Embryonic facial prominence (tissue), 1 donor: Measurements from ENCODE around the gene PZP.

ENCODE experiments used
- DNase-seq: peaks from one replicate; pipeline ENCODE4 v3.0.0-alpha.2; 2016; ENCODE audit errors: extremely low spot score

The PZP gene

GRCh38 chr12:9104087-9104486 lies 104.1 kb downstream of the PZP start:
- no peak for DNase-seq

DNA sequence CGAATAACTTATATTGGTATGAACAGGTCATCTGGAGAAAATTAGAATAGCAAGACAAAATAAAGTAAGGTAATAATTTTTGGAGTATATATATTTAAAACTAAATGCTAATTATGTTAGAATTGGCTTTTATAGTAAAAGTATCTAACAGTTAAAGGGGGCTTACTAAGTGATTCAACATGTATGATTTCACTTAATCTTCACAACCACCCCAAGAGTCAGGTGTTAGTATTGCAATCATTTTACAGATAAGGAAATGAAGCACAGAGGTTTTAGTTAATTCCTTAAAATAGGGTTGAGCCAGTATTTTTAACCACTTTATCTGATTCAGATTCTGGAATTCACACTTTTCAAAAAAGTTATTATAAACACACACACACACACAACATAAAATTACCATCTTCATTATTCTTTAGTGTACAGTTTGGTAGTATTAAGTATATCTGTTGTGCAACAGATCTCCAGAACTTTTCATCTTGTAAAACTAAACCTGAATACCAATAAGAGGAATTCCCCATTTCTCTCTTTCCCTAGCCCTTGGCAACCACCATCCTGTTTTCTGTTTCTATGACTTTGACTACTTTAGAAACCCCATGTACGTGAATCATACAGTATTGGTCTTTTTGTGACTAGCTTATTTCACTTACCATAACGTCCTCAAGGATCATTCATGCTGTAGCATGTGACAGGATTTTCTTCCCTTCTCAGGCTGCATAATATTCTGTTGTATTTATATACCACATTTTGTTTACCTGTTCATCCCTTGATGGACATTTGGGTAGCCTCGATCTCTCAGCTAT lies 104.9 kb downstream of the PZP start:
- DNase-seq: no peak

DNA sequence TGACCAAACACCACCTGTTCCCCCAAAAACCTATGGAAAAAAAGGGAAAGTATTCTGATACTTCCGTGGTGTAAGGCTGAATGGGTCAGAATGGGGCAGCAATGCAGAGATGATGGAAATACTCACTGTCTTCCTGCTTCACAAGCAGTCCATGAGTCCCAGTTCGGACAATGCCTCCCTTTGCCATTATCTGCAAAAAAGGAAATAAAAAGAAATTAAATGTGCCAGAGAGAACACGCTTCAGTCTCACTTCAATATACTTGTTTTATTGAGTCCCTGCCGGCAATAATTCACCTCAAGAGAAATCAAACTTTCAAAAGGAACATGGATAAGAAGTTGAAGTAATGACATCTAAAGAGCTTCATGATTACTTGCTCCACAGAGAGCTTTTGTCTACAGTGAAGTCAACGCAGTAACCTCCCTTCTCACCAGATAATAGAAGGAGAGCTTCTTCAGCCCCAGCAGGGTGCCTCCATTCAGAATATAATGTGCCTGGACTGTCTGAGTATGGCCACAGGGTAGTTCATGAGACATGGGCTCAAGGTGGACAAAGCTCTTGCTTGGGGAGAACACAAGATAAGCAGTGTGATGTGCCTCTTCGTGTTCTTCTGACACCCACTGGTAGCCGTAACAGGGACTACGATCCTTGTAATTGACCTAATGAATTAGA lies 107.0 kb downstream of the PZP start:
- DNase-seq: no peak

GRCh38 chr12:9099552-9100190 lies 108.5 kb downstream of the PZP start:
- DNase-seq: no peak
